ENCODE results near the gene DLG2.

GRCh38 chr11:85089654-85090053 lies 537.5 kb downstream of the DLG2 start:
- TF ChIP-seq POLR2A (IDR thresholded peaks at IDR 0.05; ENCODE audit: low read depth, low read length) (no peak), POLR2AphosphoS5 (IDR thresholded peaks at IDR 0.05; ENCODE audit: low read depth, low read length) (no peak), POU2F2 (IDR thresholded peaks at IDR 0.05; ENCODE audit: low read depth, low read length) (no peak), TAF1 (IDR thresholded peaks at IDR 0.05; ENCODE audit: low read depth, low read length) (no peak), SPI1 (IDR thresholded peaks at IDR 0.05; ENCODE audit: low read depth, low read length) (no peak)

Measured in GM12891 (cell line).